Immature natural killer cell (primary cell): Measurements from ENCODE around the gene IFNL1. TPM values are rescaled to one million over a fixed set of nuclear protein-coding genes. Genes with fewer than 3 reads are reported as not detected.

Experiments used
- DNase-seq, 3 donors: peaks; one replicate each; pipeline ENCODE4 v3.0.0; 2022; ENCODE audit warnings: mixed read lengths in 1 of 3
- H3K27ac Mint-ChIP-seq, 6 donors: one replicate each; pipeline ENCODE4 v1.8.0; 2020; ENCODE audit warnings: mixed read lengths in 6 of 6, mild to moderate bottlenecking in 5 of 6, inconsistent platforms in 4 of 6, moderate library complexity in 3 of 6
- H3K27me3 Mint-ChIP-seq, 3 donors: one replicate each; pipeline ENCODE4 v1.8.0; 2020 to 2021; ENCODE audit warnings: low read depth in 3 of 3, mild to moderate bottlenecking in 3 of 3, mixed read lengths in 3 of 3, moderate library complexity in 3 of 3, inconsistent platforms in 1 of 3
- H3K36me3 Mint-ChIP-seq, 3 donors: one replicate each; pipeline ENCODE4 v1.8.0; 2020; ENCODE audit warnings: mixed read lengths in 3 of 3, inconsistent platforms in 2 of 3, mild to moderate bottlenecking in 2 of 3
- H3K4me1 Mint-ChIP-seq, 2 donors: one replicate each; pipeline ENCODE4 v1.8.0; 2020; ENCODE audit warnings: inconsistent platforms in 2 of 2, mild to moderate bottlenecking in 2 of 2, mixed read lengths in 2 of 2, moderate library complexity in 1 of 2
- H3K4me3 Mint-ChIP-seq, 5 donors: one replicate each; pipeline ENCODE4 v1.8.0; 2020; ENCODE audit warnings: mild to moderate bottlenecking in 5 of 5, mixed read lengths in 5 of 5, inconsistent platforms in 3 of 5, moderate library complexity in 3 of 5
- H3K9me3 Mint-ChIP-seq, 6 donors: one replicate each; pipeline ENCODE4 v1.8.0; 2020; ENCODE audit warnings: mild to moderate bottlenecking in 6 of 6, mixed read lengths in 6 of 6, inconsistent platforms in 4 of 6, moderate library complexity in 3 of 6
- polyA plus RNA-seq, 3 donors: library from polyadenylated mRNA; unstranded; fragments of 300-500 nt; fragmentation: Illumina TruSeq; gene quantifications; one replicate each; pipeline ENCODE4 v1.2.3, GENCODE V29; 2021

Gene IFNL1
- 1 to 10 TPM; 2.2 to 4.8 (median 2.3) TPM for polyA plus RNA-seq

GRCh38 chr19:39296055-39296645 is at the start of gene IFNL1:
Gene IFNL1, plus strand, starts transcription at chr19:39296407. Its CDS starts 15 bp downstream, at chr19:39296422.
- H3K4me1 Mint-ChIP-seq = peaks cover 50 to 55% of the 10 kb centered on the region in 2 donors
- no peaks in the 10 kb centered on the region for H3K36me3 Mint-ChIP-seq
- H3K27me3 Mint-ChIP-seq = peaks cover 19 to 23% (median 21%) of the 10 kb centered on the region in 3 donors
- peak within 1 kb of the TSS; percentile 54 to 81 (median 63) for H3K4me3 Mint-ChIP-seq
- DNase-seq = no peak
- no peaks in the 10 kb centered on the region for H3K9me3 Mint-ChIP-seq
- peak within 1 kb of the TSS; percentile 56 to 91 (median 74) for H3K27ac Mint-ChIP-seq

- peaks cover 5 to 6% of the 10 kb centered on the region in 2 donors for H3K4me1 Mint-ChIP-seq
- H3K27me3 Mint-ChIP-seq = peaks cover 2 to 11% (median 4%) of the 10 kb centered on the region in 3 donors
- no peaks in the 10 kb centered on the region for H3K36me3 Mint-ChIP-seq
- H3K27ac Mint-ChIP-seq = no peak overlapping the region
- peak overlapping the region in 3 of 5 donors; percentile 53 to 59 (median 57) for H3K4me3 Mint-ChIP-seq
- no peaks in the 10 kb centered on the region for H3K9me3 Mint-ChIP-seq
- peak in 1 of 3 donors; percentile 27 for DNase-seq
Observed at GRCh38 chr19:39246951-39247669, 49.1 kb upstream of the IFNL1 start.

- H3K36me3 Mint-ChIP-seq = no peaks in the 10 kb centered on the region
- peaks cover 5 to 6% of the 10 kb centered on the region in 2 donors for H3K4me1 Mint-ChIP-seq
- no peak overlapping the region for H3K27ac Mint-ChIP-seq
- H3K9me3 Mint-ChIP-seq = no peaks in the 10 kb centered on the region
- DNase-seq = no peak
- H3K4me3 Mint-ChIP-seq = no peak overlapping the region
- H3K27me3 Mint-ChIP-seq = peaks cover 2 to 13% (median 5%) of the 10 kb centered on the region in 3 donors
Observed at GRCh38 chr19:39247701-39248664, 48.2 kb upstream of the IFNL1 start.

GRCh38 chr19:39248806-39249205 is 47.4 kb upstream of the IFNL1 start, which contains the start of gene IFNL4:
Gene IFNL4, minus strand, starts transcription at chr19:39248856.
- DNase-seq = no peak
- no peaks in the 10 kb centered on the region for H3K36me3 Mint-ChIP-seq
- peaks cover 5 to 6% of the 10 kb centered on the region in 2 donors for H3K4me1 Mint-ChIP-seq
- H3K4me3 Mint-ChIP-seq = peak within 1 kb of the TSS in 2 of 5 donors; percentile 40 to 80
- H3K27me3 Mint-ChIP-seq = peaks cover 2 to 11% (median 5%) of the 10 kb centered on the region in 3 donors
- no peaks in the 10 kb centered on the region for H3K9me3 Mint-ChIP-seq
- H3K27ac Mint-ChIP-seq = no peak within 1 kb of the TSS

GRCh38 chr19:39251081-39251480 is 45.1 kb upstream of the IFNL1 start:
- Mint-ChIP-seq H3K4me1 (peaks cover 5 to 6% of the 10 kb centered on the region in 2 donors), H3K36me3 (no peaks in the 10 kb centered on the region), H3K4me3 (no peak overlapping the region), H3K27me3 (peaks cover 2 to 8% (median 6%) of the 10 kb centered on the region in 3 donors), H3K9me3 (no peaks in the 10 kb centered on the region), H3K27ac (no peak overlapping the region)
- DNase-seq = no peak

GRCh38 chr19:39251846-39252245 is 44.4 kb upstream of the IFNL1 start:
- DNase-seq = no peak
- Mint-ChIP-seq H3K36me3 (no peaks in the 10 kb centered on the region), H3K4me3 (no peak overlapping the region), H3K9me3 (no peaks in the 10 kb centered on the region), H3K4me1 (peaks cover 4 to 6% of the 10 kb centered on the region in 2 donors), H3K27ac (peak overlapping the region in 2 of 6 donors; percentile 2 to 11), H3K27me3 (peaks cover 2 to 13% (median 12%) of the 10 kb centered on the region in 3 donors)

- no peaks in the 10 kb centered on the region for H3K36me3 Mint-ChIP-seq
- H3K9me3 Mint-ChIP-seq = no peaks in the 10 kb centered on the region
- no peak overlapping the region for H3K27ac Mint-ChIP-seq
- no peak for DNase-seq
- peaks cover 2 to 14% (median 13%) of the 10 kb centered on the region in 3 donors for H3K27me3 Mint-ChIP-seq
- no peak overlapping the region for H3K4me3 Mint-ChIP-seq
- H3K4me1 Mint-ChIP-seq = peaks cover 0 to 6% of the 10 kb centered on the region in 2 donors
Observed at GRCh38 chr19:39252458-39252857, 43.7 kb upstream of the IFNL1 start.

GRCh38 chr19:39253374-39254149 is 42.6 kb upstream of the IFNL1 start:
- Mint-ChIP-seq H3K27me3 (peaks cover 2 to 14% (median 11%) of the 10 kb centered on the region in 3 donors), H3K36me3 (no peaks in the 10 kb centered on the region), H3K27ac (peak overlapping the region in 2 of 6 donors; percentile 17 to 45), H3K9me3 (no peaks in the 10 kb centered on the region), H3K4me3 (no peak overlapping the region), H3K4me1 (peaks cover 0 to 6% of the 10 kb centered on the region in 2 donors)
- no peak for DNase-seq

GRCh38 chr19:39254531-39255345 is 41.5 kb upstream of the IFNL1 start:
- H3K9me3 Mint-ChIP-seq = no peaks in the 10 kb centered on the region

GRCh38 chr19:39257227-39257626 is 39.0 kb upstream of the IFNL1 start:
- Mint-ChIP-seq H3K27me3 (peaks cover 4 to 11% (median 9%) of the 10 kb centered on the region in 3 donors), H3K4me1 (no peaks in the 10 kb centered on the region), H3K9me3 (no peaks in the 10 kb centered on the region), H3K4me3 (no peak overlapping the region), H3K36me3 (no peaks in the 10 kb centered on the region), H3K27ac (no peak overlapping the region)
- no peak for DNase-seq

More at GRCh38 chr19:39254531-39255345, 41.5 kb upstream of the IFNL1 start:
- DNase-seq = no peak
- Mint-ChIP-seq H3K4me1 (no peaks in the 10 kb centered on the region), H3K36me3 (no peaks in the 10 kb centered on the region), H3K27me3 (peaks cover 2 to 13% (median 10%) of the 10 kb centered on the region in 3 donors), H3K4me3 (no peak overlapping the region), H3K27ac (no peak overlapping the region)

GRCh38 chr19:39261704-39262103 is 34.5 kb upstream of the IFNL1 start:
- no peaks in the 10 kb centered on the region for H3K9me3 Mint-ChIP-seq

GRCh38 chr19:39262496-39262895 is 33.7 kb upstream of the IFNL1 start:
- no peak overlapping the region for H3K27ac Mint-ChIP-seq
- H3K36me3 Mint-ChIP-seq = peaks cover 0 to 3% (median 0%) of the 10 kb centered on the region in 3 donors
- H3K4me3 Mint-ChIP-seq = no peak overlapping the region
- H3K27me3 Mint-ChIP-seq = peaks cover 13 to 20% (median 16%) of the 10 kb centered on the region in 3 donors
- H3K4me1 Mint-ChIP-seq = peaks cover 7 to 16% of the 10 kb centered on the region in 2 donors
- no peak for DNase-seq
- no peaks in the 10 kb centered on the region for H3K9me3 Mint-ChIP-seq

More at GRCh38 chr19:39261704-39262103, 34.5 kb upstream of the IFNL1 start:
- Mint-ChIP-seq H3K4me3 (no peak overlapping the region), H3K36me3 (peaks cover 0 to 3% (median 0%) of the 10 kb centered on the region in 3 donors), H3K27ac (no peak overlapping the region), H3K27me3 (peaks cover 16 to 20% (median 19%) of the 10 kb centered on the region in 3 donors), H3K4me1 (peaks cover 7 to 16% of the 10 kb centered on the region in 2 donors)
- DNase-seq = no peak
